GM21825 (cell line): ENCODE measurements around the gene NPDC1.
"Not testable (repeated sequence)": the region's sequence is repeated elsewhere in the genome, so short reads cannot be mapped to it uniquely, and the experiment has no call there.

Experiments used
- ATAC-seq: cut with Tn5 transposase; IDR thresholded peaks from one replicate; pipeline ENCODE4 v1.9.1; 2021; ENCODE audit warnings: mild to moderate bottlenecking, moderate library complexity; ENCODE audit not compliant: unreplicated experiment

Gene NPDC1

GRCh38 chr9:137014776-137015539, 31.0 kb downstream of the NPDC1 start:
- ATAC-seq = no peak

- ATAC-seq = no peak
Measured at GRCh38 chr9:137014166-137014565, 31.8 kb downstream of the NPDC1 start.

- no peak for ATAC-seq
Measured at GRCh38 chr9:137013571-137013940, 32.4 kb downstream of the NPDC1 start.

GRCh38 chr9:137012694-137013570, 33.0 kb downstream of the NPDC1 start:
- no peak for ATAC-seq

- ATAC-seq = no peak
Measured at GRCh38 chr9:137011907-137012675, 33.9 kb downstream of the NPDC1 start.

- no peak for ATAC-seq
Measured at GRCh38 chr9:137011156-137011555, 34.8 kb downstream of the NPDC1 start.

- ATAC-seq = no peak
Measured at GRCh38 chr9:137009938-137010732, 35.8 kb downstream of the NPDC1 start.

- no peak for ATAC-seq
Measured at GRCh38 chr9:137009217-137009616, 36.8 kb downstream of the NPDC1 start.

GRCh38 chr9:137008312-137008711, 37.7 kb downstream of the NPDC1 start:
- no peak for ATAC-seq

- ATAC-seq = no peak
Measured at GRCh38 chr9:137007816-137008270, 38.1 kb downstream of the NPDC1 start.

- no peak for ATAC-seq
Measured at GRCh38 chr9:137007108-137007815, 38.7 kb downstream of the NPDC1 start.

- ATAC-seq = no peak
Measured at GRCh38 chr9:137006116-137007003, 39.6 kb downstream of the NPDC1 start.

GRCh38 chr9:137004285-137004684, 41.7 kb downstream of the NPDC1 start:
- ATAC-seq = not testable (repeated sequence)

- ATAC-seq = no peak
Measured at GRCh38 chr9:137002646-137003041, 43.3 kb downstream of the NPDC1 start.

GRCh38 chr9:137001857-137002645, 43.9 kb downstream of the NPDC1 start:
- ATAC-seq = no peak

GRCh38 chr9:137000177-137000930, 45.6 kb downstream of the NPDC1 start:
- peak; percentile 60 for ATAC-seq

GRCh38 chr9:136997830-136998234, 48.1 kb downstream of the NPDC1 start:
- ATAC-seq = no peak
